Ramos (cell line): ENCODE measurements around the gene GPR157.
"Not testable (repeated sequence)": the region's sequence is repeated elsewhere in the genome, so short reads cannot be mapped to it uniquely, and the experiment has no call there.

Source experiments
- in situ Hi-C: fragments of 300-500 bp; cut with MboI; formaldehyde crosslinking; loops from one replicate; pipeline ENCODE4 v1.14.3; 2022; ENCODE audit warnings: low sequenced_read_pairs; ENCODE audit not compliant: unreplicated experiment

The GPR157 gene

DNA sequence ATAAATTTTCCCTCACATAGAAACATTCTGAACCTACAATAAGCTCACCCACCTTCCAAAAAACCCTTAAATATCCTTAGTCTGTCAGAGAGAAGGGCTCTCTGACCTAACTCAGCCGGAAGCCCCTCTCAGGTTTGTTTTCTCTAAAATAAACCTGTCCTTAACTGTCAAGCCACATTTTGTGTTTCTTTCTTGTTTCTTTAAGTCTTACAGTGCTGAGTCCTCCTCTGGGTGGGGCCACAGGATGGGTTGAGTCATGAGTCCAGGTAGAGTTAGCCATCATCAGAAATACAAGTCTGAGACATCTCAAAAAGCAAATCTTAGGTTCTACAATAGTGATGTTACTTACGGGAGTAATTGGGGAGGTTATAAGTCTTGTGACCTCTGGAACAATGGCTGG is 33.1 kb downstream of the GPR157 start:
- in situ Hi-C loops = no loop called here

DNA sequence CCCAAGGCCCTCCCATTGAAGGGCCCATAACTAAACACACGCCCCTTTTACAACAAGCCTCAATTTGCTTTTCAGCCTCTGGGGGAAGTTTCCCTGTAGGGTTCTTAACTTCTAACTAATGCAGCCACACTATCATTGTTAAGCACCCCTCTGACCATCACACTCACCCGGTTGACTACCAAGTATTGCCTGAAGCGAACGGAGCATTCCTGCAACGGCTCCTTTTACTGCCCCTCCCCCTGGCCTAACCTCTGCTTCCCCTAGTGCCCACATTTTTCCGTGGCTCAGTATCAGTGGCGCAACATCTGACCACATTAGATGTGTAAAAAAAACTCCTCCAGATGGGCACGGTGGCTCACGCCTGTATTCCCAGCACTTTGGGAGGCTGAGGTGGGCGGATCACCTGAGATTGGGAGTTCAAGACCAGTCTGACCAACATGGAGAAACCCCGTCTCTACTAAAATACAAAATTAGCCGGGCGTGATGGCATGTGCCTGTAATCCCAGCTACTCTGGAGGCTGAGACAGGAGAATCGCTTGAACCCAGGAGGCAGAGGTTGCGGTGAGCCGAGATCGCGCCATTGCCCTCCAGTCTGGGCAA is 34.8 kb downstream of the GPR157 start:
- in situ Hi-C loops = not testable (repeated sequence)

DNA sequence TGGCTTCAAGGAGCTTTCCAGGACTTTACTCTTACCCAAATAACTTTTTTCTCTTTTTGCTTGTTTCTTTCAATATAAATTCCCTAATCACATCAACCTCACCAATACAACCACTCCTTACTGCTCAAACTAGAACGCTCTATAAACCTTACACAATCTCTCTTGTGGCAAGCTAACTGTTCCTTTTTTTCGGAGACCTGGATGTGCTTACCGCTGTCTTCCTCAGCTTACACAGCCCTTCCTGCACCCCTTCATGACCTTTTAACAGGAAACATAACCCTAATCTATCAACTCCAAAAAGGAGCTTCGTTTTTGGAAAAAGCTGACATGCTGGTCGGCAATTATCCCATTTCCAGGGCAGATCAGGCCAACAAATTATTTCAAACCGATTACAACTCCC is 35.3 kb downstream of the GPR157 start:
- in situ Hi-C loops = no loop called here

DNA sequence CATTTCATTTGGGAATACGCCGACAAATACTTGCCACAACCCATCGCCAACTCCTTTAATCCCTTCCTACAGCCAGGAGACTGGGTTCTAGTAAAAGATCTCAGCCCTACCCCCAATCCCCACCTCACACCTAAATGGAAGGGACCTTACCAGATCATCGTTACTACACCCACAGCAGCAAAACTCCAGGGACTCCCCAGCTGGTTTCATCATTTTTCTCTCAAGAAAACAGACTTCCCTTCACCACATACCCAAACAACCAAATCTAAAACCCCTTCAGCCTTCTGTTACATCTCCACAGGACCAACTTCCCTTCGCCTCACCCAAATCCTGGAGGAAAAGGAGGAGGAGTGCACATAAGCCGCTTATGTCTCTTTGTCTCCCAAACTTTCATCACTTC is 35.8 kb downstream of the GPR157 start:
- in situ Hi-C loops = no loop called here

DNA sequence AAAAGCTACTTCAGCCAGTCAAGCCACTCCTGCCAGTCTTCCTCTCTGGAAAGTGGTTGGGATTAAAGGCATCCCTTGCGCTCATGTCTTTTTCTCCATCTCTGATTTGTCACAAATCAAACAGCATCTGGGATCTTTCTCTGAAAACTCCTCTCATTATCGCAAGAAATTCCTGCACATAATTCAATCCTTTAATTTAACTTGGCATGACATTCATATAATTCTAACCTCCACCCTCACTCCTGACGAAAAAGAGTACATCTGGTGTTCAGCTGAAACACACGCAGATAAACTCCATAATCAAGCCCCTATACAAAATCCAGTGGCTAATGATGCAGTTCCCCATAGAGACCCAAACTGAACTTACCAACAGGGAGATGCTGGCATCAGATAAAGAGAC is 40.1 kb downstream of the GPR157 start:
- in situ Hi-C loops = no loop called here

DNA sequence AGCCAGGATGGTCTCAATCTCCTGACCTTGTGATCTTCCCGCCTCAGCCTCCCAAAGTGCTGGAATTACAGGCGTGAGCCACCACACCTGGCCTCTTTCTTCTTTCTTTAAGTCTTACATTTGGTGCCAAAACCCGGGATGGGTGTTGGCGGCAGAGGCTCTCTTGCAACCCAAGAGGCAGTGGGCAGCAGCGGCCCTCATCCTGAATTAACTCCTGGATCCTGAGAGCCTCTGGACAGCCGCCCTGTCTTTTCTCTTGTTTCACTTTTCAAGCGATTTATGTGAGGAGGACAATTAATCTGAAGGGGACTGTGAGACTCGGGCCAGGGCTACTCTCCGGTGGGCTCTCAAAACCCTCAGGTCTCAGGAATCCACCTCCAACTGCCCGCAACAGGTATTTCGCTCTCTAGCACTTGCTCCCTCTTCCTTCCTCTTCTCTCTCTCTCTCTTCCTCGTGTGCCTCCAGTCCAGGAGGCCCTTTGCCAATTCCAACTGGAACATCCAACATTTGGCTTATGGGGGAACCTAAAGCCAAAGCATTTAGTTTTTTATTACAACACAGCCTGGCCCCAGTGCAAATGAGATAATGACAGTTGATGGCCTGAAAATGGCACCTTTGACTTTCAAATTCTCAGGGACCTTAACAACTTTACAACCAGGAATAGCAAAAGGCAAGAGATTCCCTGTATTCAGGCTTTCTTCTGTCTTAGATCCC is 41.3 kb downstream of the GPR157 start:
- in situ Hi-C loops = no loop called here

DNA sequence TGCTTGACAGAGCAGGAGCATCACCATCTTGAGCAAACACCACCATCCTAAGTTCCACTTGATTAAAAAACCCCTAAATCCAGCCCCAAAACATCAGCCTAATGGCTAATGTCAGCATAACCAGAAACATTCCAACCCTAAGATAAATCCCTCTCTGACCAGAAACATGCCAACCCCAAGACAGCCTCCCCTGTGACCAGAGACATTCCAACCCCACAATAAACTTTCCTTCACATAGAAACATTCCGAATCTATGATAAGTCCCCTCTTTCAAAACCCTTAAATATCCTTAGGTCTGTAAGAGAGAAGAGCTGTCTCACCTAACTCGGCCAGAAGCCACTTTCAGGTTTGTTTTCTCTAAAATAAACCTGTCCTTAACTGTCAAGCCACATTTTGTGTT is 42.1 kb downstream of the GPR157 start:
- in situ Hi-C loops = no loop called here

DNA sequence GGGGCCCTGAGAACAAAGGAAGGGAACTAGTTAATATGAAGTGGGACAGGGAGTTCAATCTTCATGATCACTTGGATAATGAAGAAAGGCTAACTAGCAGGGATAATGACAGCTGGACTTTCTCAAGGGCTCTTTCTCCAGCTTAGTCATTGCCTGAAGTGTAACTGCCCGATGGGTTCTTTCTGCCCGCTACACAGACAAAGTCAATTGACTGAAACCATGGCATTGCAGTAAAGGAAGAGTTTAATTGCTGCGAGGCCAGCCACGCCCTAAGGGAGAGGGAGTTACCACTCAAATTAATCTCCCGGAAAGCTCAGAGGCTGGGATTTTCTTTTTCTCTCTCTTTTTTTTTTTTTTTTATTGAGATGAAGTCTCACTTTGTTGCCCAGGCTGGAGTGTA is 42.9 kb downstream of the GPR157 start:
- in situ Hi-C loops = no loop called here

DNA sequence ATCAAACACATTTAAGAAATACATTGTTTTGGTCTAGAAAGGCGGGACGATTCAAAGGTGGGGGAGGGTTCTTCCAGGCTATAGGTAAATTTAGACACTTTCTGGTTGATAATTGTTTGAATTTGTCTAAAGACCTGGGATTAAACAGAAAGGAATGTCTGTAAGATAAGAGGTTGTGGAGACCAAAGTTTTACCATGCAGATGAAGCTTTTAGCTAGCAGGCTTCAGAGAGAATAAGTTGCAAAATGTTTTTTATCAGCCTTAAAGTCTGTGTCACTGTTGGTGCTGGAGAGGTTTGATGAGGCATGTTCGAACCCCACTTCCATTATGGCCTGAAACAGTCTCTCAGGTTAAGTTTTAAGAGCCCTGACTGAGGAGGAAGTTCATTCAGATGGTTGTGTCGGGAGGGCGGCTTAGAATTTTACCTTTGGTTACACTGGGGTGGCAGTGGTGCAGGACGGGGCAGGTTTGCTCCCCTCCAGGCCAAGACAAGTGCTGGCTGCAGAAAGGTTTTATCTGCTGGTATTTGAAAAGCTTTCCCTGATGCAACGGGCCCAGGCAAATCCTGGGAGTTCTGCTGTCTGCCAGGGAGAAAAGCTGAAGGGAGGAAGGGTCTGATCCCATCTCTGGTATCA is 43.5 kb downstream of the GPR157 start:
- in situ Hi-C loops = no loop called here

DNA sequence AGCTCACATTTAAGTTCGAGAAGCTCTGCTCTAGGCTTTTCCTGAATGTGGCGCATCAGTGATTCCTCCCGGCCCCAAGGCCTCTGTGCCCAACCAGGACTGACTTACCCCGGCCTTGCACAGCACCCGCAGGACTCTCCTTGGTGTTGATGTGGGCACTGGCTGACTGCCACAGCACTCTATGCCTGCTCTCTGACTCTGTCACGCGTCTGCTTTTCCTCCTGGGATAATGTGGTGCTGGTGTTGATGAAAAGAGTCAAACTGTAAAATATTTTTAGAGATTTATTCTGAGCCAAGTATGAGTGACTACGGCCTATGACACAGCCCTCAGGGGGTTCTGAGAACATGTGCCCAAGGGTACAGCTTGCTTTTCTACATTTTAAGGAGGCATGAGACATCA is 44.0 kb downstream of the GPR157 start:
- in situ Hi-C loops = no loop called here

DNA sequence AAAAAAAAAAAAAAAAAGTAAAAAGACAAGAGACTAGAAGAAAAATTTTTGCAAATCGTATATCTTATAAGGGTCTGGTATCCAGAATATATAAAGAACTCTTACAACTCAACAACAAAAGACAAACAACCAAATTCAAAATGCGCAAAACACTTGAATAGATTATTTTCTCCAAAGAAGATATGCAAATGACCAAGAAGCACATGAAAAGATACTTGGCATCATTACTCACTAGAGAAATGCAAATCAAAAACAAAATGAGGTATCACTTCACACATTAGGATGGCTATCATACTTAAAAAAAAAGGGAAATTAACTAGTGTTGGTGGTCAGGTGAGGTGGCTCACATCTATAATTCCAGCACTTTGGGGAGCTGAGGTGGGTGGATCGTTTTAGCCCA is 47.4 kb downstream of the GPR157 start:
- in situ Hi-C loops = no loop called here

DNA sequence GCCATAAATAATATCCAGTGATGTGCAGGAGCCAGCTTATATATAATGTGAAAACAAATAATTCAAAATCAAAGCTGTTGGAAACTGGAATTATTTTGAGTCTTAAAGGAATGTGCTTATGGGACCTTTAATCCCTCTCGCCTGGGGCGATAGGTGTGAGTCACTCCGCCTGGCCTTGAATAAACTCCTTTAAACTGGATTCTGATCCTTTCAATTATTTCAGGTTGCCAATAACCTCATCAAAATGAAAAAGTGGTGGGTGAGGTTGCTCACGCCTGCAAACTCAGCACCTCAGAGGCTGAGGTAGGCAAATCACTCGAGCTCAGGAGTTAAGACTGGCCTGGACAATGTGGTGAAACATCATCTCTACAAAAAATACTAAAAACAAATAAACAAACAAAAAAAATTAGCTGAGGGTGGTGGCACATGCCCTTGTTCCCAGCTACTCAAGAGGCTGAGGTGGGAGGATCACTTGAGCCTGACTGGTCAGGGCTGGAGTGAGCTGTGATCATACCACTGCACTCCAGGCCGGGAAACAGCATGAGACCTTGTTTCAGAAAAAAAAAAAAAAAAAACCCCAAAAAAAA is 48.1 kb downstream of the GPR157 start:
- in situ Hi-C loops = no loop called here

DNA sequence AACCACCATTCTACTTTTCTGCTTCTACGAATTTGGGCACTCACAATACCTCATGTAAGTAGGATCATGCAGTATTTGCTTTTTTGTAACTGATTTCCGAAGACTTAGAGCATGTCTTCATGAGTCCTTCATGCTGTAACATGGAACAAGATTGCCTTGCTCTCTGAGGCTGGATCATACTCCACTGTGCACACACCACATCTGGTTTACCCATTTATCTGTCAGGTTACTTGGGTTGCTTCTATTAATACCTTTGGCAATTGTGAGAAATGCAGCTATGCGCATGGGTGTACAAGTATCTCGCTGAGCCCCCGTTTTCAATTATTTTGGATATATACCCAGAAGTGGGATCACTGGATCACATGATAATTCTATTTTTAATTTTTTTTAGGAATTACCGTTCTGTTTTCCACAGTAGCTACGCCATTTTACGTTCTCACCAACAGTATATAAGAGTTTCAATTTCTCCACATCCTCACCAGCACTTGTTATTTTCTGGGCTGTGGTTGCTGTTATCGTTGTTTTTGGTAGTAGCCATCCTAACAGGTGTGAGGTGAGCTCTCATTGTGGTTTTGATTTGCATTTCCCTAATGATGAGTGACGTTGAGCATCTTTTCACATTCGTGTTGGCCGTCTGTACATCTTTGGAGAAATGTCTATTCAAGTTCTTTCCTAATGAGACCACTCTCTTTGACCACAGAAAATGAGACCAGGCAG is 48.8 kb downstream of the GPR157 start:
- in situ Hi-C loops = no loop called here

DNA sequence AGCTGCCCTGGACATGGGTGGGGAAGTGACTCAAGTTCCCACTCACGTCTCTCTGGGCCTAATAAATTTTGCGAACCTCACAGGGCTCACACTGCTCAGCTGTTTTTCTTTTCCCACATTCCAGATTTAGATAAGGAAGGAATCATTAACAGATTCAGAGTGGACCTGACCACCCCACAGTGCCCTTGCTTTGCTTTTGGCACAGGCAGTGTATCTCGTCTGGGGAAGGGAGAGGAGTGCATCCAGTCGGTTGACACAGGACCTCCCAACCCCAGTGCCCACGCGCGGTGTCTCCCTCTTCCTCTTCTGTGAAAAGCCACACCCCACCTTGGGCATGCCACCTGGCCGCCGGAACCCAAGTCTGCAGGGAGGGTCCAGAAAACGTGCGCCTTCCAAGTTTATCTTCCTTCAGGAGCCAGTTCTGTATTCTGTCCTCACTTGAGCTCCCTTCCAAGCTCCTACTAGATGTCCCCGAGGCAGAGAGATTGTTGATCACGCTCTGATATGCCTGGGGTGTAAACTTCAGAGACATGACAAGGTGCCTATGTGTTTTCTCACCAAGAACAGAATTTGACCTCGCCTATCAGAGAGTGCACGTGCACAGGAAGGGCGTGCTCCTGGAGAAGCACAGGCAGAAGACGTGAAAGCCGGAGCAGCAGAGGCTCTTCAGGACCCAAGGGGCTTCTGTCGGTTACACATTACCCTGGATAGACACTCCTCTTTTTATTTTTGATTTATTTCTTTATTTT is 50.0 kb downstream of the GPR157 start:
- in situ Hi-C loops = no loop called here

DNA sequence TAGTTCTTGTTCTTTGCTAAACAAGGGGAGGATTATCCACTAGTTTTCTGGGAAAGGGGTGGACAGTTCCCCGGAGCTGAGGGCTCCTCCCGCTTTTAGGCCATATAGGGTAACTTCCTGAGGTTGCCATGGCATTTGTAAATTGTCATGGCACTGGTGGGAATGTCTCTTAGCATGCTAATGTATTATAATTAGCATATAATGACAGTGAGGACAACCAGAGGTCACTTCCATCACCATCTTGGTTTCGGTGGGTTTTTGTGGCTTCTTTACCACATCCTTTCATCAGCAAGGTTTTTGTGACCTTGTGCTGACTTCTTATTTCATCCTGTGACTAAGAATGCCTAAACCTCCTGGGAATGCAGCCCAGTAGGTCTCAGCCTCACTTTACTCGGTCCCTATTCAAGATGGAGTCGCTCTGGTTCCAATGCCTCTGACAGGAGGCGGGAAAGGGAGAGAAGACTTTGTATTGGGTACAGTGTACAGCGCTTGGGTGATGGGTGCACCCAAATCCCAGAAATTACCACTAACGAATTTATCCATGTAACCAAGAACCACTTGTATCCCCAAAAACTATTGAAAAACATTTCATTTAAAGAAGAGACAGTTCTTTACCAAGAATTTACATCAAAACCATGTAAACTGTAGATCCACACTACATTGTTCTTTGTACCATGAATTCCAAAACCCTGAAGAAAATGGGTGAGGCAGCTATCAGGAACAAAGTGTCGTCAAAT is 50.7 kb downstream of the GPR157 start:
- in situ Hi-C loops = no loop called here

DNA sequence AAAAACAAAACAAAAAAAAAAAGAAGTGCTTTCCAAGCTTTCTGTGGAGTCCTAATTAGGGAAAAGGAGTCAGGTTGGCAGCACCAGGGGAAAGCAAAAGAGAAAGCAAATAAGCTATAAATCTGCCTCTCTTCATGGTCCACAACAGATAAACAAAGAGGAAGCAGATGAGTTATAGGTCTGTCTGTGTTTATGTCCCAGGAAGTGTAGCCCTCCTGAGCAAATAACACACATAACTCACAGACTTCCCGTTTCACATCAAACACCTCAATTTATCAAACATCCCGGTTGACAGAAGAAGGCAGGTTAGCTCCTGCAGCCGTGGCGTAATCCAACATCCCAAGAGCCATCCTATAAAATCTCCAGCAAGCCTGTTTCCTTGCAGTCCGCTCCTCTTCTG is 53.9 kb downstream of the GPR157 start:
- in situ Hi-C loops = no loop called here

DNA sequence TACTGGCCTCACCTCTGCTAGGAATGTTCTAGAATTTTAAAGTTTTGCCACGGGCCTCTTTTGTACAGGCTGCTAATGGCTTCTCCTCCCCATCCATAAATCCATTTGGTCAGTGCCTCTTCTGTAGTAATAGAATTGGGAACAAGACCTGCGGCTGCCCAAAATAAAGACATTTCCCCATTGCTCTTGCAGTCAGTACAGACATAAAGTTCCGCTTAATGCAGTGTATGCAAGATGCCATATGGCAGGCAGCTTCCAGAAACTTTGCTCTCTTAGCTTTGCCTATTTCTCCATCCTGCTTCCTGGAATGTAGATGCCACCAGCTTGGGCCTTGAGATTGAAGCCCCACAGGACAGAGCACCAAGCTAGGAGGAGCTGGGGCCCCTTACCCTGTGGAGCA is 55.8 kb downstream of the GPR157 start:
- in situ Hi-C loops = loop anchor here (25.0 kb wide), 1 partner anchor 536 kb away; no protein-coding TSS in a partner anchor

DNA sequence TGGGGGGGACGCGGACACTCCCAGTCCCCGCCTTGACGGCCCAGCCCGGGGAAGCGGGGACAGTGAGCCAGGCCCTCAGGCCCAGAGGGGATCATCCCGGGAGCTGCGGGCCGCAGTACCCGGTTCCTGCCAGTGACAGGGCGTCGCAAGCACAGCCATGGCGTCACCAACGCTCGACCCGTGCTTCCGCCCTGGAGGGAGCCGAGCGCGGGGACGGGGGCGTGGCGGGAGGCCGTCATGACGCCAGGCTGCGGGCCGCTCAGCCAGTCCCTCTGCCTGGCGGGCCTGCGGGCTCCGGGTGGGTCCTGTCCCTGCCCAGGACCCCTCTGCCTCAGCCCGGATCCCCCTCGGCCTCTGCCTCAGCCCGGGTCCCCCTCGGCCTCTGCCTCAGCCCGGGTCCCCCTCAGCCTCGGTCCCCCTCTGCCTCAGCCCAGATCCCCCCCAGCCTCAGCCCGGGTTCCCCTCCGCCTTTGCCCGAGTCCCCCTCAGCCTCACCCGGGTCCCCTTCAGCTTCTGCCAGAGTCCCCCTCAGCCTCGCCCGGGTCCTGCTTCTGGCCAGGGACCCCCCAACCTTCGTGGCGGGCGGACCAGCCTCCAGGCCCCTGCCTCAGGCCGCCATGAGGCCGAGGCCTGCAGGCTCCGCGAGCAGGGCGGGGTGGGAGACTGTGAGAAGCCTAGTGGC is 57.2 kb downstream of the GPR157 start:
- in situ Hi-C loops = loop anchor here (25.0 kb wide), 1 partner anchor 534 kb away; no protein-coding TSS in a partner anchor

DNA sequence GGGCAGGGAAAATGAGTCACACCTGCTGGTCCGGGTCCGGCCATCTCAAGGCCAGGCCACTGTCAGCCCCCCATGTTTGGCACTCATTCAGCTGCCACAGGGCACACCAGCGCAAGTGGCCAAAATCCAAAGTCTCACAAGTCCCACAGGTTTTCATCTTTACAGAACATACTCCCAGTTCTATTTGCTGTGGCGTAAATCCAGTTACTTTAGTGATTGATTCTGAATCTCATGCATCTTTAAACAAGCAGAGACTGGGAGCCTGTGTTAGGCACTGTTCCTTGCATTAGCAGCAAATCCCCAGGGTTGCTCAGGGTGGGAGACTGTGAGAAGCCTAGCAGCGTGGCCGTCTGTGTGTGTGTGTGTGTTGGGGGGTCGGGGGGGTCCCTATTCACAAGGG is 58.4 kb downstream of the GPR157 start:
- in situ Hi-C loops = loop anchor here (25.0 kb wide), 1 partner anchor 533 kb away; no protein-coding TSS in a partner anchor
